Spleen (tissue), 7 donors: ENCODE data around the gene RTN4RL2.
A peak's percentile ranks its signal among the peaks of the same experiment; 100 is the strongest.

Experiments
- POLR2A ChIP-seq, 3 donors: fragments of 450-650 bp; IDR thresholded peaks; one replicate each; pipeline ENCODE4 v1.5.1; 2017; ENCODE audit warnings: antibody characterized with exemption in 3 of 3, mild to moderate bottlenecking in 1 of 3
- TF ChIP-seq, protein P1 (sequence below), 11 experiments: fragments of 200-600 bp in 7 of 11; fragments of 450-650 bp in 4 of 11; sonication (generic) in 4 of 11; IDR thresholded peaks in 8 of 11; conservative IDR thresholded peaks in 3 of 11; 1 replicate in 7 of 11; 2 replicates in 4 of 11; pipeline versions ENCODE4 v1.4.0 to v1.8.0; 2016 to 2021; ENCODE audit warnings: antibody characterized with exemption in 11 of 11, inconsistent platforms in 4 of 11, mild to moderate bottlenecking in 1 of 11
- donor health status: DM: no; HTN: no; CAD: no; lungs with moderate emphysema.
- donor health status: DM: no; HTN: no; CAD: no.
- donor health status: DM: no; HTN: no; CAD: no.

DNA sequence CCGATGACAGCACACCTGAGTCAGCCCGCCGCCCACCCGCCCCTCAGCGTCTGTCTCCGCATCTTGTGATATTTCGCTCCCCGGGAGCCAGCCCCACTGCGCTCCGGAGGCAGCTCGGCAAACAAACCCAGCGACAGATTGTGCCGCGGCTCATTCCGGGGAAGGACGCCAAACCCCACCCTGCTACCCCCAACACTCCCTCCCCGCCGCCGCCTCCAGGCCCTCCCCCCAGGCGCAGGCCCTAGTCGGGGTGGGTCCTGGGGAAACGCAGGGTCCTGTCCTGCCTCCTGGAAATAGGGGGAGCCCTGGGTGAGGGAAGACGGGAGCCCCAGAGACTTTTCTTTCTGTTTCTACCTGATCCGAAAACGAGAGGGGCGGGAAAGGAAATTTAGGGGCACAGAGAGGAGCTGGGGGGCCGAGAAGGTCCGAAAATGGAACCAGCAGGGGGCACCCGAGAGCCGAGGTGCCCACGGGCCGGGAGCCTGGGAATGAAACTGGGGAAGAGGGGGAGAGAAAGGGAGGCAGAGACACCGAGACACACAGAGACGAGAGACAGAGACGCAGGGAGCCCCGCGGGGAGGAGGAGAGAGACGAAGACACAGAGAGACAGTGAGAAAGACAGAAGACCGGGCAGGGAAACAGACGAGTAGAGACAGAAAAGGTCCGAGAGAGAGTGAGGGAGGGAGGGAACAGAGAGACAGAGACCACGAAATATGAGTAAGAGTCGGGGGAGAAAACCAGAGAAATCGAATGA, 1.7 kb upstream of the RTN4RL2 start:
- no peak for TF ChIP-seq POLR2A (IDR thresholded peaks at IDR 0.05)
- TF ChIP-seq, protein P1, sequence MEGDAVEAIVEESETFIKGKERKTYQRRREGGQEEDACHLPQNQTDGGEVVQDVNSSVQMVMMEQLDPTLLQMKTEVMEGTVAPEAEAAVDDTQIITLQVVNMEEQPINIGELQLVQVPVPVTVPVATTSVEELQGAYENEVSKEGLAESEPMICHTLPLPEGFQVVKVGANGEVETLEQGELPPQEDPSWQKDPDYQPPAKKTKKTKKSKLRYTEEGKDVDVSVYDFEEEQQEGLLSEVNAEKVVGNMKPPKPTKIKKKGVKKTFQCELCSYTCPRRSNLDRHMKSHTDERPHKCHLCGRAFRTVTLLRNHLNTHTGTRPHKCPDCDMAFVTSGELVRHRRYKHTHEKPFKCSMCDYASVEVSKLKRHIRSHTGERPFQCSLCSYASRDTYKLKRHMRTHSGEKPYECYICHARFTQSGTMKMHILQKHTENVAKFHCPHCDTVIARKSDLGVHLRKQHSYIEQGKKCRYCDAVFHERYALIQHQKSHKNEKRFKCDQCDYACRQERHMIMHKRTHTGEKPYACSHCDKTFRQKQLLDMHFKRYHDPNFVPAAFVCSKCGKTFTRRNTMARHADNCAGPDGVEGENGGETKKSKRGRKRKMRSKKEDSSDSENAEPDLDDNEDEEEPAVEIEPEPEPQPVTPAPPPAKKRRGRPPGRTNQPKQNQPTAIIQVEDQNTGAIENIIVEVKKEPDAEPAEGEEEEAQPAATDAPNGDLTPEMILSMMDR (IDR thresholded peaks at IDR 0.05 in 8 of 11, conservative IDR thresholded peaks at IDR 0.05 in 3 of 11) = peak in 10 of 11 experiments; percentile 38 to 83 (median 69)
